ENCODE data around the gene SYT6.

SYT6 gene

DNA sequence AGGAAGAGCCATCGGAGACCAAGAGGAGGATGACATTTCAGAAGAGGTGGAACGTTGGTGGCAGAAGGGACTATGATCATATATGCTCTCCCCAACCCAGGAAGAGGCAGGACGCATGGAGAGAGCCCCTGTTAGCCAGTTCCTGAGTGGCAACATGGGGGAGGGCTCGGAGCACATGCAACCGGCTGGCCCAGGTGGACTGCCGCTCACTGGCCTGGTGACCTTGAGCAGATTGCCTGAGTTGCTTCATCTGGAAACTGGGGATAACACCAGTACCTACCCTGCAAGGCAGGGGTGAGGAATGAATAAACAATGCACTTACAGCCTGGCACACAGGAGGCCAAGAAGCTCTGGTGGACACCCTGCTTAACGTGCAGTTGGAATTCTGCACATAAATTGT is 29.0 kb downstream of the SYT6 start:
- Histone ChIP-seq H3K36me3 (ENCODE audit: insufficient read depth, low read length) (no peaks in the 10 kb centered on the region), H3K4me1 (ENCODE audit: insufficient read depth, low read length) (no peaks in the 10 kb centered on the region), H3K4me3 (ENCODE audit: low read length) (no peak overlapping the region), H2AFZ (ENCODE audit: low read depth, low read length) (no peak overlapping the region), H3K27me3 (ENCODE audit: insufficient read depth, low read length) (no peaks in the 10 kb centered on the region), H3K9me3 (ENCODE audit: low read length) (no peaks in the 10 kb centered on the region)

DNA sequence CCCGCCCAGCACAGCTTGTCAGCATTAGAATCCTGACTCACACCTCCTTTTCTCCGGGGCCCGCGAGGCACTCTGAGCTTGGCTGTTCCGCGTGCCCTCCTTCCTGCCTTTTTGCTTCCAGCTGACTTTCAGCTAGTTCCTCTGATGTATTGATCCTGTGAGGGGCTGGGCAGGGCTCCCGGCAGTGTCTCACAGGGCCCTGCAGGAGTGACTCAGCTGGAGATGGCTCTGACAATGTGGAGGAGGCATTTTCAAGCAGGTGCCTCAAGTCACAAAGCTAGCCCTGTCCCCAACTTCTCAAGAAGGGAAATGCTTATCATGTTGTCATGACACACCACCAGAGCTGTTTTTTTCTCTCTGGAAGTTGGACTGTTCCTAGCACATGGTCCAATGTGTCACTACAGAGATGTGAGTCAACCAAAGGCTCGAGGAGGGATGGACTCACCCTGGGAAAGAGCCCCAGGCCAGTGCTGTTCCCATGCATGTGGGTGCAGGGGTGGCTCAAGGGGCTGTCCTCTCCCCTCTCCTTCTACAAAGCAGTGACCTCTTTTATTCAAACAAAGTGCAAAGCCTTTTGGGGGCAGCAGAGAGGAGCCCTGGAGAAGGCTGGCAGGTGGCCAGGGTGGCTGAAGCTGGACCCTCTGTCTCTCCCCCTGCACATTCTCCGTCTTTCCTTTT is 30.6 kb downstream of the SYT6 start:
- no peaks in the 10 kb centered on the region for H3K36me3 ChIP-seq (ENCODE audit: insufficient read depth, low read length)
- H3K9me3 ChIP-seq (ENCODE audit: low read length), result no peaks in the 10 kb centered on the region
- H3K4me1 ChIP-seq (ENCODE audit: insufficient read depth, low read length), result no peaks in the 10 kb centered on the region
- no peaks in the 10 kb centered on the region for H3K27me3 ChIP-seq (ENCODE audit: insufficient read depth, low read length)
- H3K4me3 ChIP-seq (ENCODE audit: low read length), result no peak overlapping the region
- no peak overlapping the region for H2AFZ ChIP-seq (ENCODE audit: low read depth, low read length)

DNA sequence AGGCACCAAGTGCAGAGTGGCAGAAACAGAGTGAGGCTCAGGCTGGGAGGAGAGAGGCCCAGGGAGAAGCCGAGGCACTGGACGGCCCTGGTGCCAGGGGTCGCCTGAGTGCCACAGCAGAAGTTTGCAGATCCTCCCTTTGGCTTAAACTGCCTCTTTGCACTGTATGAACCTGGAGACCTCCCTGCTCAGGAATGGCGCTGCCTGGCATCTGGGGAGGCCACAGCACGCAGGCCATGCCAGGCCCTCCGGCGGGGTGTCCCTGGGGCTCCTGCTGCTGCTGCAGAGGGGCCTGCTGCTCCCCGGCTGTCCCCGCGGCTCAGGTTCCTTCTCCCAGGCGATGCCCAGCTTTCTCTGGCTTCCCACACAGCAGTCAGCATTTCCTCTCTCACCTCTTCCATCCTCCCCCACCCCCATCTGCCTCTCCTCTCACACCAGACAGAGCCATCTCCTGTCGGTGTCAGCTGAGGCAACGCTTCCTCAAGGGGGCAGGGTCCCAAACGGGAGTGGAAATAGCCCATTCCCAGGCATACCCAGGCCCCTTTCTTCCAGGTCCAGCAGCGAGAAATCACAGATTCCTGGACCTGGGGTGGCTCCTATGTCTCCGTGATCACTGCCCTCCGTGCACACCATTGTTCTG is 35.2 kb downstream of the SYT6 start:
- no peak overlapping the region for H2AFZ ChIP-seq (ENCODE audit: low read depth, low read length)
- H3K4me1 ChIP-seq (ENCODE audit: insufficient read depth, low read length), result no peaks in the 10 kb centered on the region
- no peaks in the 10 kb centered on the region for H3K9me3 ChIP-seq (ENCODE audit: low read length)
- H3K4me3 ChIP-seq (ENCODE audit: low read length), result no peak overlapping the region
- H3K27me3 ChIP-seq (ENCODE audit: insufficient read depth, low read length), result no peaks in the 10 kb centered on the region
- H3K36me3 ChIP-seq (ENCODE audit: insufficient read depth, low read length), result no peaks in the 10 kb centered on the region

DNA sequence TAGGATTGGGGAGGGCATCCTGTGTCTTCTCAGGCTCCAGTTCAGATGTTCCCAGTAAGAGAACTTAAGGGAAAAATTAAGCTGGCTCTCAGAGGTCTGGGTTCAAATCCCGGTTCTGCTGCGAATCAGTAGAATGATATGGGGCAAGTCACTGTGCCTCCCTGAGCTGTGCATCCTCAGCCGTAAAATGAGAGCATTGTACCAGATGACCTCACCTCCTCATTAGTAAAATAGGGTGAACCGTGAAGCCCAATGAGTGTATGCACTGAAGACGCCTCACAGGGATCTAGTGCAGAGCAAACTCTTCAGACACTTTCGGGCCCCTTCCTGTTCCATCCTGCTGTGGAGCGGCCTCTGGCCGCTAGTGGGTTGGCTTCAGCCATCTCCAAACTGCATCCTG is 36.0 kb downstream of the SYT6 start:
- H2AFZ ChIP-seq (ENCODE audit: low read depth, low read length), result no peak overlapping the region
- no peaks in the 10 kb centered on the region for H3K27me3 ChIP-seq (ENCODE audit: insufficient read depth, low read length)
- no peaks in the 10 kb centered on the region for H3K9me3 ChIP-seq (ENCODE audit: low read length)
- no peak overlapping the region for H3K4me3 ChIP-seq (ENCODE audit: low read length)
- no peaks in the 10 kb centered on the region for H3K4me1 ChIP-seq (ENCODE audit: insufficient read depth, low read length)
- no peaks in the 10 kb centered on the region for H3K36me3 ChIP-seq (ENCODE audit: insufficient read depth, low read length)

DNA sequence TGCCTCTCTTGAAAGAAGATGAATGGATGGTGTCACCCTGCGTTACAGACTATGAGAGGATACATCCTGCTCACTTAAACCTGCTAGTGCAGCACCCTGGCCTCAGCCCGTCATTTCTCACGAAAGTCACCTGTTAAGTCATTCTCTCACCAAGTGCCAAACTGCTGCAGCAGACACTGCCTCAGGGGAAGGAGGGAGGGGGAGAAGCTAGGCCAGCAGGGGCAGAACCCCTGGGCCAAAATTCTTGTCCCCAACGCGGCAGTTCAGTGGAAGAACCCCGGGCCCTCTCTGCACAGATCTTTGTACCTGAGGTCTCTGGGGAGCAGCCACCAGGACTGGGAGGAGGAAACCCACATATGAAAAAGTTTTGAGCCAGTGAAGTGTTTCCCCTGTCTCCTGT is 37.6 kb downstream of the SYT6 start:
- Histone ChIP-seq H3K9me3 (ENCODE audit: low read length) (no peaks in the 10 kb centered on the region), H3K27me3 (ENCODE audit: insufficient read depth, low read length) (no peaks in the 10 kb centered on the region), H3K36me3 (ENCODE audit: insufficient read depth, low read length) (no peaks in the 10 kb centered on the region)

DNA sequence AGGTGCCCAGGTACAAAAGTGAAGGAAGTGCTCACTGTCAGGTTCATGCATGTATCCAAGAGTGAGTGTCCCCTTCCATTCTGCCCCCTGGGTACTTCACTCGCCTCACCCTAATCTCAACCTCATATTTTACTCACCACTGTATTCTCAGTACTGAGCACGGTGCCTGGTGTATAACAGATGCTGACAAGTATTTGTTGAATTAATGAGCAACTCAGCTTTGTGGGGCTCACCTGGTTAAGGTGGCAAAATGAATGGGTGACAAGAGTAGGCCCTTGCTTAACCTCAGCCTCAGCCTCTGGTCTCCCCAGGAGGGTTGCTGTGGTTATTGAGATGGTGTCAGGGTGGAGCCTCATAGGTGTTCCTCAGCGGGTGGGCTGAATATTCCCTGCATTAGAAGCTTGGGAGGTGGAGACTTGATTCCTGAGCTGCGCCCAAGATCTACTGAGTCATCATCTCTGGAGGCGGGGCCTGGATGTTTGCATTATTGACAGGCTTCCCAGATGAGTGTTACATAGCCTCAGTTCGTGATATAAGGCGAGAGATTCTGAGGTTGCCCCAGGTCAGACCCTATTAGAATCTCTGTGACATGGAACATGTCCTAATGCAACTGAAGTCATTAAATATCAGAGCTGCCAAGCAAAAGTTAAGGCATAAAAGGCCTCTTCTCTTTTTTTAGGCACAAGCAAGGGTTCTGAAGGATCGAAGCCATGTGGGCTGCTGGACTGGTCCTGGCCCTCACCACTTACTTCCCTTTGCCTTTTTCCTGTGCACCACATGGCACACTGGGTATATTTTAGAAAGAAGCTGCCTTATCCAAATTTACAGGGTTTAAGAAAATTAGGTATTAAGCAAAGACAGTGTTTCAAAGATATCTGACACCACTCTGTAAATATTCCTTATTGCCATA is 39.2 kb downstream of the SYT6 start:
- Histone ChIP-seq H3K4me3 (ENCODE audit: low read length) (no peak overlapping the region), H3K36me3 (ENCODE audit: insufficient read depth, low read length) (no peaks in the 10 kb centered on the region), H2AFZ (ENCODE audit: low read depth, low read length) (no peak overlapping the region), H3K9me3 (ENCODE audit: low read length) (no peaks in the 10 kb centered on the region), H3K4me1 (ENCODE audit: insufficient read depth, low read length) (no peaks in the 10 kb centered on the region), H3K27me3 (ENCODE audit: insufficient read depth, low read length) (no peaks in the 10 kb centered on the region)

More for the DNA sequence above, 37.6 kb downstream of the SYT6 start:
- Histone ChIP-seq H3K4me3 (ENCODE audit: low read length) (no peak overlapping the region), H2AFZ (ENCODE audit: low read depth, low read length) (no peak overlapping the region), H3K4me1 (ENCODE audit: insufficient read depth, low read length) (no peaks in the 10 kb centered on the region)

DNA sequence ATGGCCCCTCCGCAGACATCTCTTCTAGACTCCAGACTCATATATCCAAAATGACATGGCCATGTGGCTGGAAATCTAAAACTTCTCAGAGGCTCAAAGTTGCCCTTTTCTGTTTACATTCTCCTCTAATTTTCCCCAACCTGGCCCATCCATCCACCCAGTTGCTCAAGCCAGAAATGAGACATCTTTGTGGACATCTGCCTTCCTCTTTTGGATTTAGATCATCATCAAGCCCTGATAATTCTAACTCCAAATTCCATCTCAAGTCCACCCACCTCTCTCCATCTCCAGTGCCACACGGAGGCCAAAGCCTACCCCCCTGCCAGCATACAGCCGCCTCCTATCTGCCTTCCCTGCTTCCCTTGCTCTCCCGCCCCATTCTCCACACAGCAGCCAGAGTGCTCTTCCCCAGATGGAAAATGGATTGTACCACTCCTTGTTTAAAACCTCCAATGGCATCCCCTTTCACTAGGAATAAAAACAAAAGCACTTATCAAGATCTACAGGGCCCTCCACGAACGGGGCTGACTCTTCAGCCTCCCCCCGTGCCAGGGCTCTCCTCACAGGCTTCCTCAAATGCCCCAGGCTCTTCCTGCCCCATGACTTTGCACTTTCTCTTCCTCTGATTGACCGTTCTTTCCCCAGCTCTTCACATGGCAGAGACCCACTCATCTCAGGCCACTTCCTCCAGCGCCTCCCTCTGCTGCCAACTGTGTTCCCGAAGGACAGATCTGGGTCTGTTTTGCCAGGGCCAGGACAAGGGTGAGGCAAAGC is 40.1 kb downstream of the SYT6 start:
- H2AFZ ChIP-seq (ENCODE audit: low read depth, low read length), result no peak overlapping the region
- H3K36me3 ChIP-seq (ENCODE audit: insufficient read depth, low read length), result no peaks in the 10 kb centered on the region
- no peaks in the 10 kb centered on the region for H3K27me3 ChIP-seq (ENCODE audit: insufficient read depth, low read length)
- H3K9me3 ChIP-seq (ENCODE audit: low read length), result no peaks in the 10 kb centered on the region
- no peak overlapping the region for H3K4me3 ChIP-seq (ENCODE audit: low read length)
- no peaks in the 10 kb centered on the region for H3K4me1 ChIP-seq (ENCODE audit: insufficient read depth, low read length)

DNA sequence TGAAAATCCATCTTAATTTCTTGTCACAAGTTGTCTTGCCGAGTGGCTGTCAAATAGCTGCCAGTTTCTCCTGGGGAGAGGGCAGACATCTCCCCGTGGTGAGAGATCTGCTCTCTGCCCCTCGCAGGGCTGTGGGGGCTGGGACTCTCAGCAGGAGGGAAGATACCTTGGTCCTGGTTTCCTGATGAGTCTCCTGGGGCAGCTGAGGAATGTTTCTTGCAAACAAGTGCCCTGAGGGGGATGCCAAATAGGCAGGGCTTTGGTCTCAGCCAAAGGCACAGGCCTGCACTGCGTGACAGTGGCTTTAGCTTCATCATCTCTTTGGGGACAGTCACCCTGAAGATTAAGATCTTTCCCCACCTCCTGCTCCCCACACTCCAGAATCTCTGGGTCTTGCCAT is 40.9 kb downstream of the SYT6 start:
- no peak overlapping the region for H3K4me3 ChIP-seq (ENCODE audit: low read length)
- no peaks in the 10 kb centered on the region for H3K9me3 ChIP-seq (ENCODE audit: low read length)
- H3K27me3 ChIP-seq (ENCODE audit: insufficient read depth, low read length), result no peaks in the 10 kb centered on the region
- no peak overlapping the region for H2AFZ ChIP-seq (ENCODE audit: low read depth, low read length)
- no peaks in the 10 kb centered on the region for H3K36me3 ChIP-seq (ENCODE audit: insufficient read depth, low read length)
- H3K4me1 ChIP-seq (ENCODE audit: insufficient read depth, low read length), result no peaks in the 10 kb centered on the region

DNA sequence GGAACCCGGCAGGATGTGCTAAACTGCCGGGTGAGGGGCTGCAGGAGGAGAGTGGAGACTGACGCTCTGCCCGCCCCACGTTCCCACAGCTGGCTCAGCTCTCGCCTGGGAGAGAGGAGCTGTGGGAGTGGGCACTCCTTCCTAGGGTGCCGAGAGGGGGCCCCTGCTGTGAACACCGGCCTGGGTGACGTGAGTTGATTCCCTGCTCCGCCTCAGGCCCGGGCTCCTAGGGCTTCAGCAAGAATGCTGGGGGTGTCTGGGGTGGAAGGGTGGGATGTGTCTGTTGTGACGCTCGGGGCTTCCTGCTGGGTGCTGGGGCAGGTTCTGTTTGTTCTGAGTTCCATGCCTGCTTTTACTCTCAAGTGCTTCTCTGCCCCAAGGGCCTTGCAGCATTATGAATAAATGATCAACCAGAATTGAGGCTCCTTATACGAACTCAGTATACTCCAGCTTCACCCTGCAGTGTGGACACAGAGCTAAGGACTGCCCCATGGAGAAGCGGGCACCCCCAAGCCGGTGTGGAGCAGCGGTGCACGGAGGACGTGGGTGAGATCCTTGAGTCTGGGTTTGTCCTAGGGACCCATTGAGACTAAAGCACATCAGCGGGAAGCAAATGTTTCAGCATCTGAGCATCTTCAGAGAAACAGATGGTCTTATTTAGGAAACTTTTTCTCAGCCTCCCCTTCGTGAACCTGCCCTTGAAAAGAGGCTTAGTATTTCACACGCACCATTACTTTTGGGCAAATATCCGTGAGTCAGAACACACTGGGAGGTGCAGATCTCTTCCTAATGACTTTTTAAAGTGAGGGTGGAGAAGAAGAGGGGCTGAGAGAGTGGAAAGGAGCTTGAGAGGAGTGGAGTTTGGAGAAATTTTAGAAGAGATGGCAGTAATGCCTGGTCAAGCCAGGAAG is 41.7 kb downstream of the SYT6 start:
- no peak overlapping the region for H3K4me3 ChIP-seq (ENCODE audit: low read length)
- no peaks in the 10 kb centered on the region for H3K4me1 ChIP-seq (ENCODE audit: insufficient read depth, low read length)
- H3K27me3 ChIP-seq (ENCODE audit: insufficient read depth, low read length), result no peaks in the 10 kb centered on the region
- H3K9me3 ChIP-seq (ENCODE audit: low read length), result no peaks in the 10 kb centered on the region
- H2AFZ ChIP-seq (ENCODE audit: low read depth, low read length), result no peak overlapping the region
- no peaks in the 10 kb centered on the region for H3K36me3 ChIP-seq (ENCODE audit: insufficient read depth, low read length)

DNA sequence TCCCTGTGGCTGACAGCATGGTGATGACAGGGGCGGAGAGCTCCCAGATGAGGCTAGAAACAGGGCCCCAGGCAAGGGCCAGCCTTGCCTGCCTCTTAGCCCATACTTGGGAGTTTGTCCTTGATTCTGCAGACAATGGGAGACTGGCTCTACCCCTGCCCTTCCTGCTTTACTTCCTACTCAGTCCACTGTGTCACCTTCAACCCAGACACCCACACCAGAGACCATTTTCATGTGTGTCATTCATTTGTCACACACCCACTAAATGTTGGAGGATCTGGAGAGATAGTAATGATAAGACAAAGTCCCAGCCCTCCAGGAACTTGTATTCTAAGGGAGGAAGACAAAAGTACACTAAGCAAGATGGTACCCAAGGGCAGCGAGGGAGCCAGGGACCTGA is 43.7 kb downstream of the SYT6 start:
- H3K27me3 ChIP-seq (ENCODE audit: insufficient read depth, low read length), result no peaks in the 10 kb centered on the region
- no peak overlapping the region for H2AFZ ChIP-seq (ENCODE audit: low read depth, low read length)
- H3K36me3 ChIP-seq (ENCODE audit: insufficient read depth, low read length), result no peaks in the 10 kb centered on the region
- H3K4me1 ChIP-seq (ENCODE audit: insufficient read depth, low read length), result no peaks in the 10 kb centered on the region
- no peak overlapping the region for H3K4me3 ChIP-seq (ENCODE audit: low read length)
- H3K9me3 ChIP-seq (ENCODE audit: low read length), result no peaks in the 10 kb centered on the region

DNA sequence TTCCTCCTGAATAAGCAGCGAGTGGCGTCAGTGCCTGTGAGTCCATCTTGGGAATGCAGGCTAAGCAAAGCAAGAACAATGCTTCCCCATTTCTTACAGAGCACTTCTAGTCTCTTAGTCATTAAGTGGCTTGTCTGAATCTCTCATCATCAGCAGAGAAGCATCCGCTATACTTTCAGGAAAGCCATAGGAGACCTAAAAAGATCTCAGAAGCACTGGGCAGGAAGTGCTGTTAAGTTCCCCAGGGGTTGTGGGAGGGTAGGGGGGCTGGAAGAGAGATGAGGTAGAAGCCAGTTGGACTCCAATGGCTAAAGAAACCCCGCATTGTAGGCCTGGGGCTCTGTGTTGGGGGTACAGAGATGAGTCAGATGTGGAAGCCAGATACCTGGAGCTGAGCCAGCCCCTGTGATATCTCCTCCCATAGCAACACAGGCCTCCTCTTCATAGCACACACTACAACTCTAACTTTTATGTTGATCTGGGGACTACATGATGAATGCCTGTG is 44.9 kb downstream of the SYT6 start:
- Histone ChIP-seq H3K9me3 (ENCODE audit: low read length) (no peaks in the 10 kb centered on the region), H3K4me1 (ENCODE audit: insufficient read depth, low read length) (no peaks in the 10 kb centered on the region), H3K4me3 (ENCODE audit: low read length) (no peak overlapping the region), H3K27me3 (ENCODE audit: insufficient read depth, low read length) (no peaks in the 10 kb centered on the region), H2AFZ (ENCODE audit: low read depth, low read length) (no peak overlapping the region), H3K36me3 (ENCODE audit: insufficient read depth, low read length) (no peaks in the 10 kb centered on the region)
